ENCODE results near the gene RBP3.

GRCh38 chr10:47332946-47333345, 15.2 kb upstream of the RBP3 start:
- TF ChIP-seq POLR2A (IDR thresholded peaks at IDR 0.05; ENCODE audit: low read depth, low read length): no peak
- TF ChIP-seq, protein P1, sequence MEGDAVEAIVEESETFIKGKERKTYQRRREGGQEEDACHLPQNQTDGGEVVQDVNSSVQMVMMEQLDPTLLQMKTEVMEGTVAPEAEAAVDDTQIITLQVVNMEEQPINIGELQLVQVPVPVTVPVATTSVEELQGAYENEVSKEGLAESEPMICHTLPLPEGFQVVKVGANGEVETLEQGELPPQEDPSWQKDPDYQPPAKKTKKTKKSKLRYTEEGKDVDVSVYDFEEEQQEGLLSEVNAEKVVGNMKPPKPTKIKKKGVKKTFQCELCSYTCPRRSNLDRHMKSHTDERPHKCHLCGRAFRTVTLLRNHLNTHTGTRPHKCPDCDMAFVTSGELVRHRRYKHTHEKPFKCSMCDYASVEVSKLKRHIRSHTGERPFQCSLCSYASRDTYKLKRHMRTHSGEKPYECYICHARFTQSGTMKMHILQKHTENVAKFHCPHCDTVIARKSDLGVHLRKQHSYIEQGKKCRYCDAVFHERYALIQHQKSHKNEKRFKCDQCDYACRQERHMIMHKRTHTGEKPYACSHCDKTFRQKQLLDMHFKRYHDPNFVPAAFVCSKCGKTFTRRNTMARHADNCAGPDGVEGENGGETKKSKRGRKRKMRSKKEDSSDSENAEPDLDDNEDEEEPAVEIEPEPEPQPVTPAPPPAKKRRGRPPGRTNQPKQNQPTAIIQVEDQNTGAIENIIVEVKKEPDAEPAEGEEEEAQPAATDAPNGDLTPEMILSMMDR (conservative IDR thresholded peaks at IDR 0.05; ENCODE audit: low read depth, low read length): no peak

Measured in IMR-90 (cell line).